HUES6 (cell line): ENCODE data around the gene RAD51B.
"Not testable (repeated sequence)": the region's sequence is repeated elsewhere in the genome, so short reads cannot be mapped to it uniquely, and the experiment has no call there.

Experiments
- H3K27ac ChIP-seq: 2 replicates; pipeline ENCODE4 v1.7.0; 2013; ENCODE audit warnings: low read depth, mild to moderate bottlenecking, low read length, inconsistent platforms
- H3K27me3 ChIP-seq: 2 replicates; pipeline ENCODE4 v1.6.1; 2013; ENCODE audit warnings: low read length; ENCODE audit not compliant: control insufficient read depth, insufficient read depth
- H3K36me3 ChIP-seq: 2 replicates; pipeline ENCODE4 v1.6.1; 2013; ENCODE audit warnings: low read length; ENCODE audit not compliant: control insufficient read depth, insufficient read depth
- H3K4me1 ChIP-seq: 2 replicates; pipeline ENCODE4 v1.6.1; 2013; ENCODE audit warnings: low read length; ENCODE audit not compliant: control insufficient read depth, insufficient read depth
- H3K4me3 ChIP-seq: 2 replicates; pipeline ENCODE4 v1.5.1; 2013; ENCODE audit warnings: low read depth, low read length
- H3K9ac ChIP-seq: one replicate; pipeline ENCODE4 v1.6.1; 2013; ENCODE audit warnings: mild to moderate bottlenecking, low read length
- H3K9me3 ChIP-seq: 2 replicates; pipeline ENCODE4 v1.6.1; 2013; ENCODE audit warnings: low read depth, low read length; ENCODE audit not compliant: control insufficient read depth, insufficient read depth

Gene RAD51B

DNA sequence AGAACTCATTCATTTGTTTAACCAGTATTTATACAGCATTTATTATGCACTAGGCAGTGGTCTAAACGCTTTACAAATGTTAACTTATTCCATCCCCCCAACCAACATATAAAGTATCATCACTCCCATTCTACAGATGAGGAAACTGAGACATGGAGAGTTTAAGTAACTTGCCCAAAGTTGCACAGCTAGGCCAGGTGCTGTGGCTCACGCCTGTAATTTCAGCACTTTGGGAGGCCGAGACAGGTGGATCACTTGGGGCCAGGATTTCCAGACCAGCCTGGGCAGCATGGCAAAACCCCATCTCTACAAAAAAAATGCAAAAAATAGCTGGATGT is 935.4 kb downstream of the RAD51B start:
- Histone ChIP-seq H3K9ac (no peak overlapping the region), H3K27ac (no peak overlapping the region), H3K27me3 (no peaks in the 10 kb centered on the region), H3K4me3 (no peak overlapping the region), H3K4me1 (no peaks in the 10 kb centered on the region; the same call in 1 of the 2 replicates), H3K9me3 (no peaks in the 10 kb centered on the region), H3K36me3 (no peaks in the 10 kb centered on the region)

DNA sequence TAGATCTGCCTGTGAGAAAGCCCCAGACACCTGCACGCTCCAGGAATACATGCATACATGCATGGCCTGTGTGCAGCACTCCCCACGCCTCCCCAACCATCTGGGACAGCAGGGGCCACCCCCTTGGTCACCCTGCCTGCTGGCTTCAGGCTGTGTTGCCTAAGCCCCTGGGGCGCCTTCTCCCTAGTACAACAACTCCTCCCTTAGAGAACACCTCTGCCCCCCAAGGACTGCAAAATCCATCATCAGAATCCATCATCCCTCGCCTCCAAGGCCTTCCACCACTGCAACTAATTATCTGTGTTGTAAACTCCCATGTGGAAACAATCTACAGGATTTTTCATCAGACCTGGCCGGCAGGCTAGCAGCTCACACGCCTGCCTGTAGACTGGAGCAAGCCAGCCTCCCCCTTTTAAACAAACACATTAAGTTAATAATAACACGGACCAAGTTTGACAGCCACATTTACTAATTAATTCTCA is 936.5 kb downstream of the RAD51B start:
- Histone ChIP-seq H3K27me3 (no peaks in the 10 kb centered on the region), H3K4me3 (no peak overlapping the region), H3K27ac (no peak overlapping the region), H3K4me1 (no peaks in the 10 kb centered on the region; the same call in 1 of the 2 replicates), H3K36me3 (no peaks in the 10 kb centered on the region), H3K9me3 (no peaks in the 10 kb centered on the region), H3K9ac (no peak overlapping the region)

- no peaks in the 10 kb centered on the region; the same call in 1 of the 2 replicates for H3K4me1 ChIP-seq
- no peak overlapping the region for H3K9ac ChIP-seq
- H3K9me3 ChIP-seq = no peaks in the 10 kb centered on the region
- no peaks in the 10 kb centered on the region for H3K36me3 ChIP-seq
- H3K27ac ChIP-seq = no peak overlapping the region
- no peak overlapping the region for H3K4me3 ChIP-seq
- no peaks in the 10 kb centered on the region for H3K27me3 ChIP-seq
Observed at GRCh38 chr14:68756734-68757133, 937.2 kb downstream of the RAD51B start.

- Histone ChIP-seq H3K4me1 (peaks cover 4% of the 10 kb centered on the region; the same call in 1 of the 2 replicates), H3K36me3 (no peaks in the 10 kb centered on the region), H3K4me3 (no peak overlapping the region), H3K27ac (no peak overlapping the region), H3K9ac (no peak overlapping the region), H3K27me3 (no peaks in the 10 kb centered on the region), H3K9me3 (no peaks in the 10 kb centered on the region)
Observed at GRCh38 chr14:68757618-68758081, 938.1 kb downstream of the RAD51B start.

GRCh38 chr14:68758301-68758700 is 938.7 kb downstream of the RAD51B start:
- H3K27me3 ChIP-seq = no peaks in the 10 kb centered on the region
- no peaks in the 10 kb centered on the region for H3K36me3 ChIP-seq
- H3K27ac ChIP-seq = no peak overlapping the region
- H3K9ac ChIP-seq = no peak overlapping the region
- no peak overlapping the region for H3K4me3 ChIP-seq
- H3K9me3 ChIP-seq = no peaks in the 10 kb centered on the region
- H3K4me1 ChIP-seq = peaks cover 10% of the 10 kb centered on the region

DNA sequence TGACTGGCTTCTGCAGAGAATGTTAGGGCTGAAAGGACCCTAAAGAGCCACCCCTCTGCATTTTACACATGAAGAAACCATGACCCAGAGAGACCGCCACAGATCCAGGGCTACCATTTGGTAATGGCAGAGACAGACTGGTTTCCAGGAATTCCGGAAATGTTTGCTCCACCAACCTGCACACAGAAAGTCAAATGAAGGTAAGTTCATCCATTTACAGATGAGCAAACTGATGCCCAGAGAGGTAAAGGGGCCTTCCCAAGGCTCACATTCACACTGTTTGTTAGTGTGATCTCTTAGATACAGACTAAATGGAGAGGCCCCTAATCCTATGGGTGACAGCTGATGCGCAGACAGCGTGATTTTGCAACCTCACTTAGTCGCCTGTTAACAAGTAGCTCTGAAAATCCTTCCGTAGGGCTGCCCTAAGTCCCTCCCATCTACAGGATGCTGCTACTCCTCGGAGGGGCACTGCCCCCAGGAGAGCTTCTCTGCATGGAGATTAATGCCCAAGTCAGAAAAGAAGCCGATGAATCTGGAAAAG is 939.5 kb downstream of the RAD51B start:
- Histone ChIP-seq H3K27me3 (no peaks in the 10 kb centered on the region), H3K9me3 (no peaks in the 10 kb centered on the region), H3K27ac (no peak overlapping the region), H3K4me3 (no peak overlapping the region), H3K36me3 (no peaks in the 10 kb centered on the region), H3K9ac (no peak overlapping the region), H3K4me1 (peaks cover 15% of the 10 kb centered on the region)

GRCh38 chr14:68759937-68760336 is 940.4 kb downstream of the RAD51B start:
- no peak overlapping the region for H3K27ac ChIP-seq
- H3K27me3 ChIP-seq = no peaks in the 10 kb centered on the region
- no peak overlapping the region for H3K9ac ChIP-seq
- no peak overlapping the region for H3K4me3 ChIP-seq
- H3K9me3 ChIP-seq = no peaks in the 10 kb centered on the region
- no peaks in the 10 kb centered on the region for H3K36me3 ChIP-seq
- H3K4me1 ChIP-seq = peaks cover 15% of the 10 kb centered on the region

DNA sequence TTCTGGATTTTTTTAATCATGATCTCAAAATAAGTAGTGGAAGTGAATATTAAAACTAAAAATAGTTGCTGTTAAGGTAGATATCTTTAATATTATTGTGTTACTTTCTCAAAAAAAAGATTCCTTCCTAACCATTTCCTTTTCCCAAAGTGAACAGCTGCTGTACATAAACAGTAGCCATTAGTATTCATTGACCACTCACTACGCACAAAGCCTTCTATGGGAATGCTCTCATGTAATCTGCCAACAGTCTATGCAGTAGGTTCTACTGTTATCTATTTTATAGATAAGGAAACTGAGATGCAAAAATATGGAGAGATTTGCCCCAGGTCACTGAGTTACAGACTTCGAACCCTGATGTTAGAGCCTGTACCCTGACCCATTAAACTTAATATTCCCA is 941.2 kb downstream of the RAD51B start:
- no peaks in the 10 kb centered on the region for H3K27me3 ChIP-seq
- H3K9me3 ChIP-seq = no peaks in the 10 kb centered on the region
- H3K4me3 ChIP-seq = no peak overlapping the region
- H3K36me3 ChIP-seq = no peaks in the 10 kb centered on the region
- H3K9ac ChIP-seq = no peak overlapping the region
- H3K4me1 ChIP-seq = peaks cover 15% of the 10 kb centered on the region
- H3K27ac ChIP-seq = no peak overlapping the region

DNA sequence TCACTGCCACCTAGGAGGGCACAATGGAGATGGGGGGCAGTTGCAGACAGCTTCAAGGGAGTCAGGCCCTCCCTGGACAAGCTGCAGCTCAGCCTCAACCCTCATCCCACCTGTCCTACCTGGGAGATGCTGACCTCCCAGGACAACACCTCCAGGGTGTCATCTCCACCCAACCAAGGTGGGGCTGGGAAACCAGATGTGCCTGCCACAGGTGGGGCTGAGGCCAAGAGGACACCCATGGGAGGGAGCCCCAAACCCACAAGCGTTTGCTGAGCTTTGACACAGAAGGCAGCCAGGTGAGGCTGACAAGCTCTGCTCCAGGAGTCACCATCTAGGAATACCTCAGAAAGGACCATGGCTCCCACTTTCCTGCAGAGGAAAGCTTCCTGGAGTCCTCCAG is 941.8 kb downstream of the RAD51B start:
- no peak overlapping the region for H3K27ac ChIP-seq

GRCh38 chr14:68762953-68763764 is 943.6 kb downstream of the RAD51B start:
- H3K27ac ChIP-seq = no peak overlapping the region
- no peaks in the 10 kb centered on the region for H3K27me3 ChIP-seq
- H3K4me1 ChIP-seq = peaks cover 15% of the 10 kb centered on the region
- H3K9me3 ChIP-seq = no peaks in the 10 kb centered on the region
- H3K9ac ChIP-seq = no peak overlapping the region
- H3K36me3 ChIP-seq = no peaks in the 10 kb centered on the region
- no peak overlapping the region for H3K4me3 ChIP-seq

More for the DNA sequence above, 941.8 kb downstream of the RAD51B start:
- H3K36me3 ChIP-seq = no peaks in the 10 kb centered on the region
- H3K9me3 ChIP-seq = no peaks in the 10 kb centered on the region
- H3K4me3 ChIP-seq = no peak overlapping the region
- no peak overlapping the region for H3K9ac ChIP-seq
- H3K27me3 ChIP-seq = no peaks in the 10 kb centered on the region
- peaks cover 15% of the 10 kb centered on the region for H3K4me1 ChIP-seq

- H3K9me3 ChIP-seq, H3K4me3 ChIP-seq, H3K27me3 ChIP-seq, H3K9ac ChIP-seq, H3K27ac ChIP-seq, H3K36me3 ChIP-seq: not testable (repeated sequence)
- peaks cover 15% of the 10 kb centered on the region for H3K4me1 ChIP-seq
Observed at GRCh38 chr14:68763843-68764242, 944.3 kb downstream of the RAD51B start.
